Left hindlimb (tissue), 1 donor: Measurements from ENCODE around the gene BLMH.
A peak's percentile ranks its signal among the peaks of the same experiment; 100 is the strongest.

Experiments used
- DNase-seq: peaks from one replicate; pipeline ENCODE4 v3.0.0-alpha.2; 2018

Gene BLMH, protein sequence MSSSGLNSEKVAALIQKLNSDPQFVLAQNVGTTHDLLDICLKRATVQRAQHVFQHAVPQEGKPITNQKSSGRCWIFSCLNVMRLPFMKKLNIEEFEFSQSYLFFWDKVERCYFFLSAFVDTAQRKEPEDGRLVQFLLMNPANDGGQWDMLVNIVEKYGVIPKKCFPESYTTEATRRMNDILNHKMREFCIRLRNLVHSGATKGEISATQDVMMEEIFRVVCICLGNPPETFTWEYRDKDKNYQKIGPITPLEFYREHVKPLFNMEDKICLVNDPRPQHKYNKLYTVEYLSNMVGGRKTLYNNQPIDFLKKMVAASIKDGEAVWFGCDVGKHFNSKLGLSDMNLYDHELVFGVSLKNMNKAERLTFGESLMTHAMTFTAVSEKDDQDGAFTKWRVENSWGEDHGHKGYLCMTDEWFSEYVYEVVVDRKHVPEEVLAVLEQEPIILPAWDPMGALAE

DNA sequence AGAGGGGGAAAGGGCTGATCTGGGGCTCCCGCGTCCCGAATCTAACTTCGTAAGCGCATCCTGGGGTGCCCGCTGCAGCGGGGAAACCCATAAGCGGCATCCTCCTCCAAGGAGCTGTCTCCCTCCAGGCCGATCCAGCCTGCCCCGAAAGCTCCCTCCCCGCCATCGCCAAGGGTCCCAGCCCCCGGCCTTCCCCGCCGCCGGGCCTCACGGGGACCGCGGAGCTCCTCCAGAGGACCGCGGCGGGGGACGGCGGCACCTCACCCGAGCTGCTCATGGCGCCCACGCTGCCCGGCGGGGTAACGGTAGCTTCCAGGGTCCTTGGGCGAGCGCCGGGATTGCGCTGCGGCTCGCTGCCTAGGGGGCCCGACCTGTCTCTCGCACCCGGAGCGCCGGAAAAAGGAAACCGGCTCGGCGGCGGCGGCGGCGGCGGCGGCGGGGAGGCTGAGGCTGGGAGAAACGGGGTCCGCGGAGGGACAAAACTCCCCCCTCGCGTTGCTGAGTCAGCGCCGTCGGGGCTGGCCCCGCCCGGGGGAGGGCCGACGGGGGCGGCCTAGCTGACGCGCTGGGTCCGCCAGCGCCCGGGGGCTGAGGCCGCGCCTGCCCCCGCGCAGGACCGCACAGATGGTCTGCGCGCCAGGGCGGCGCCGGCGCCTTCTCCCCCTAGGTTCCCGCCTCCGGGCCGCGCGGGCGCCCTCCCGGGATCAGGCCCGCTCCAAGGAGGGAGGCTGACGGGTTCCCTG is at the start of gene BLMH:
TSS of gene BLMH (minus strand) at position 402 of the 743 bp plus-strand sequence. CDS start at position 277, 125 bp downstream.
- DNase-seq = peak; percentile 87

GRCh38 chr17:30340801-30341356 is 49.1 kb upstream of the BLMH start:
- DNase-seq = no peak

GRCh38 chr17:30339086-30339485 is 47.3 kb upstream of the BLMH start:
- DNase-seq = no peak

DNA sequence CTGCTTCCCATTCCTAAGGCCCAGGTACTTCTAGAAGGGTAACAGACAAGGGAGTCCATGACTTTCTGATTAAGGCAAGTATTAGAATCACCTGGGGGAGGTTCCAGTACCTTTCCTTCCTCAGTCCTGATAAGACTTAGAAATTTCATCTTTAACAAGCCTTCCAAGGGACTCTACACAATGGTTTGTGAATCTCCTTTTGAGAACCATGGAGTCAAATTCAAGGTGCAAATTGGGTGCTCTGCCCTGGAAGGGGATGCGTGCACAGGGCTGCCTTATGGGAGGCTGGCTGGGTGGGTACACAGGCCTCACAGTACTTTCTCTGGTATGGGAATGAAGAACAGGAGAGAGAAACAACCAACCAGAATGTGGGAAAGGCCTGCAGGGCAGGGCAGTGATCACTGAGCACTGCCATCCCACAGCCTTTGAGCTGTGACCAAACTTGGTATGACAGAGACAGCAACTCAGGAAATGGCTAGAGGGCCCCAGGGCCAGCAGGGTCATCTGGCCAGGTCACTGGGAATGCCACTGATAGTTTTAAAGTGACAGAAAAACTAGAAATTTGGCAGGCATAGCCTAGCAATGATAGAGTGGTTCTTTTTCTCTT is 45.8 kb upstream of the BLMH start:
- DNase-seq = no peak

DNA sequence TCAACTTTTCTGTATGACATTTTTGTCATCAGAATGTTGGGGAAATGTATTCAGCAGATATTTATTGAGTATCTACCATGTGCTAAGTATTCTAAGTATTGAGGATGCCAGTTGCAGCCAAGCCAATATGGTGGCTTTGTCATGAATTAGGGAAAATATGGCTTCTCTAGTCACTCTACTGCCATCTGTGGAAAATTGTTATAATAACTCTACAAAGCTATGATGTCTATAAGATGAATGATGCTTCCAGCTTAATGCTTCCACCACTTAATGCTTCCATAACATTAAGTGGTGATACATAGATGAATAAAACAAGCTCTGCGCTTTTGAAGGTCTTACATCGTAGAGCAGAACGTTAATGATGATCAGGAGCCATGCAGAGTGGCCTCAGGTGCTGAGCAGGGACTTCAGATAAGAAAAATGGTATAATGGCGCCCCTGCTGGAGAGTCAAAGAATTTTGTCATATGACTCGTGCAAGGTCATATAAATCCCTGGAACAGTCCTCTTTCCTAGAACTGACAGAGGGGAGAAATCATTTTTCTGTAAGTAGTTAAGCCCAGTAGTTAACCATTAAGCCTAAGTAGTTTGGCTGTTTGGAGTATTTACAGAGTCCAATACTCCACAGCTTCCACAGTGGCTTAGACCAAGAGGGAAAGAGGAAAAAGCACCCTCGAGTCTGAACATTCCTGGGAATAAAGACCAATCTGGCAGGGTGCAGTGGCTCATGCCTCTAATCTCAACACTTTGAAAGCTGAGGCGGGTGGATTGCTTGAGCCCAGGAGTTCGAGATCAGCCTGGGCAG is 44.8 kb upstream of the BLMH start:
- DNase-seq = no peak

GRCh38 chr17:30334421-30334820 is 42.7 kb upstream of the BLMH start:
- DNase-seq = no peak

GRCh38 chr17:30333503-30334360 is 42.0 kb upstream of the BLMH start, which contains the start of gene TMIGD1:
TMIGD1 (minus strand) TSS chr17:30334057; CDS start chr17:30332133, 1,924 bp downstream.
- DNase-seq = no peak

DNA sequence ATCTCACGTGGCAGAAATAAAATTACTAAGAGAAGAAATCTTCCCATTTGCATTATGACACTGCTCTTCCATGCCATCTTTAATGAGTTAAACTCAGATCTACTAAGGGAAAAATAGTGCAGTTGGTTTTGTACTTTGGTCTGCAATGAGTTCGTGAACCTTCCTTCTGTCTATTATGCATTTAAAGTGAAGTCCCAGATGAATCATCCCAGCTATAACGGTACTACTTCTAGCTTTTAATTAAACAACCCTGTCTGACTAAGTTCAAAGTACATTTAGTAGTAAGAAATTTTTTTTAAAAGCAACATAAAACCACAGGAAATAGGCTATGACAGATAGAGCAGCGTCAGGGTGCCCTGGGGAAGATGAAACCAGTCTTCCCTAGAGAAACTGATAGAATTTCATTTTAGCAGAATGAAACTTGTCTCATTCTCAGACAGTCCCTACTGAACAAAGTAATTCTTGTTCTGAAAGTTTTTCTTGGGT is 40.4 kb upstream of the BLMH start:
- DNase-seq = no peak

DNA sequence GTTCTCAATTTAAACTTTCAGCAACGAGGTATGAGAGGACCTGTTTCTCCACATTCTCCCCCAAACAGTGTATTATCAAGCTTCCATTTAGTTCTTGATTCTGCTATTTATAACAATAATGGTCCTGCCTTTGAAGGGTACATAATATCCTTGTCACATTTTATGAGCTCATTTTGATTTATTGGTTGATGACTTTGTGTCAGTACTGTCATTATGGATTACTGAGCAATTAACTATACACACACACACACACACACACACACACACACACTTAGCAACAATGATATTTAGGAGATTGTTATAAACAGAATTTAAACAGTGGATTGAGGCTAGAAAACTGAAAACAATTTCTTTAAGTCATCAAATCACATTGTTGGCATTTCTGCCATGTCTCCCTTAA is 35.1 kb upstream of the BLMH start:
- DNase-seq = no peak

DNA sequence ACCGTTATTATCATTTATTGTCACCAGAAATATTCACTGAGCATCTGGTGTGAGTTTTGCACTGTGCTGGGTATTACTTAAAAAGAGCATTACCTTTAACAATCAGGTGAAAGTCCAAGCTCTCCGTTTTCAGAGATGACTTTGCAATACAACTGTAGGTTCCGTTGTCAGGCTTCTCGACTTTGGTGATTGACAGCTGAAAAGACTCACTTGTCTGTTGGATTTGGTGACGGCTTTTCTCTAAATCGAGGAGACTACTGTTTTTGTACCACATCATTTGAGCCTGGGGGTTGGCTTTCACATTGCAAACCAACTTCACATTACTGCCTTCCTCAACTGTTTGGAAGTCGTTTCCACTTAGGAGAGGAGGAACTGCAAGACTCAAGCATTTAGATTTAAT is 33.0 kb upstream of the BLMH start:
- DNase-seq = no peak

- peak; percentile 29 for DNase-seq
Observed at GRCh38 chr17:30323895-30324319, 32.2 kb upstream of the BLMH start.

DNA sequence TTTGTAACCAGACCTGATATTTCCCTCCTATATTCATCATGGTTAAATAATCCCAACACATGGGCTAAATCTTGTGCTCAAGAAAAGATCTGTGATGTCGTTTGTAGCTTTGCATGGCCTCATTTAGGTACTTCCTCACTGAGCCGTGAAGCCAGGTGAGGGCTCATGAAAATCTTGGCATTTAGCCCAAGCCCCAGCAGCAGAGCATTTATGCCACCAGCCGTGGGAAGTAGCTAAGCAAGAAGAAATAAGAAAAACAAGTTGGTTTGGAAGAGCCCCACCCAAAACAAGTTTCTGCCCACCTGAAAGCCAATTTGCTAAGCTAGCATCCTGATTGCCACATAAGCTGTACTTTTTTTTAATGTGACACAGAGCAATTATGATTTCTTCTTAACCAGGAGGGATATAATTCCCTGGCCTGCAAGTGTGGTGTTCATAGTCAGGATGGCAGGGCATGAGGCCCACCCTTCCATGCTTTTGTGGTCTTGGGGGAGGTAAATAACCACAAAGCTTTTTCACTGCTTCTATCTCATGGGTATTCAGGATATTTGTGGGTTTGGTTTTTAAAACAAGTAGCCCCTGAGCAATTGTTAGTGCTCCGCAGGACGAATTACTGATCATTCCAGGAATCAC is 31.6 kb upstream of the BLMH start:
- DNase-seq = no peak

GRCh38 chr17:30321314-30321713 is 29.6 kb upstream of the BLMH start:
- no peak for DNase-seq

- no peak for DNase-seq
Observed at GRCh38 chr17:30318155-30318554, 26.4 kb upstream of the BLMH start.

GRCh38 chr17:30316736-30317135 is 25.0 kb upstream of the BLMH start:
- DNase-seq = no peak

DNA sequence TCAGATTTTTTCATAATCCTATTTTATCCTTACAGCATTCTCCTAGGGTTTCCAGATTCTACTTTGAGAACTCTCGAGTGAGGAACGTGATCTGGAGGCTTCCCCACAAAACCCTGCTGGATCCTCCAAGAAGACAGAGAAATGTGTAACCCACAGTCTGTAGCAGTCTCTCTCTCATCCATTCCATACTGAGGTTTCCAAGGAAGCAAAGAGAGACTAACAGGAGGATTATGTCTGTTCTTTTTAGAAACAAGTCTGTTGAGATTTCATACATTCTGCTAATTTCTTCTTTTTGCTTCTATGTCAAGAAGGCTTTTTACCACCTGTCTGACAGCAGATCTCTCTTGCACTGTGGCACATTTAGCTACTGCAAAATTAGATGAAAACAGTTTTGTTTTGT is 23.4 kb upstream of the BLMH start:
- no peak for DNase-seq

GRCh38 chr17:30314474-30314873 is 22.7 kb upstream of the BLMH start:
- DNase-seq = no peak

GRCh38 chr17:30312226-30312625 is 20.5 kb upstream of the BLMH start:
- no peak for DNase-seq

DNA sequence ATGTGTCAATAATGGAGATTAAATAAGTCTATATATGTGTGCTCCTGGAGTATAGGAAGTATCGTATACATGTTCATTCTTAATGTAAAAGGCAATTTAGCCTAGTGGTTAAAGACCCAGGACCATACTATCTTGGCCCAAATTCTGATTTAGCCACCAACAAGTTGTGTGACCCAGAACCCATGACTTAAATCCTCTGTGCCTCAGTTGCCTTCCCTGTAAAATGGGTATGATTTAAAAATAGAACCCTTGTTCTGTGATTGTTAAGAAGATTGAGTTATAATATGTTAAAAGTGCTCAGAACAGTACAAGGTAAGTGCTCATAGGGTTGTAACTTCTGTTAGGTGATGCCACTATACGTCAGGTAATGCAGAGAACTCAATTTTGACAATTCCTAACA is 18.8 kb upstream of the BLMH start:
- DNase-seq = no peak

DNA sequence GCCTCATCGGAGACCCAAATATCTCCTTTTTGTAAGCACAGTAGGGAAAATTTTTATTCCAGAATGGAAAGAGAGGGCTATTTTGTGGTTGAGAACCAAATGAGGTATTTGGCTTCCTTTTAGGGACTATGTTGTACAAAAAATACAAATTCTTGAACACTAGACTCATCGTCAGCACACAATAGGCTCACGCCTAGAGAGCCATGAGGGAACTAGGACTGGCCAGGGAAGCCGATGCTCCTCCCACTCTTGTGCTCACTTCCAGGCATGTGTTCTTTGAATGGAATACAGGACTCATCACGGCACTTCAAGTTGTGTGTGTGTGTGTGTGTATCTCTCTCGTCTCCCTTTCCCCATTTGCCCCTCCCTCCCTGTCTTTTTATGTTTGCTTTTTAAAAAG is 17.8 kb upstream of the BLMH start:
- DNase-seq = no peak

DNA sequence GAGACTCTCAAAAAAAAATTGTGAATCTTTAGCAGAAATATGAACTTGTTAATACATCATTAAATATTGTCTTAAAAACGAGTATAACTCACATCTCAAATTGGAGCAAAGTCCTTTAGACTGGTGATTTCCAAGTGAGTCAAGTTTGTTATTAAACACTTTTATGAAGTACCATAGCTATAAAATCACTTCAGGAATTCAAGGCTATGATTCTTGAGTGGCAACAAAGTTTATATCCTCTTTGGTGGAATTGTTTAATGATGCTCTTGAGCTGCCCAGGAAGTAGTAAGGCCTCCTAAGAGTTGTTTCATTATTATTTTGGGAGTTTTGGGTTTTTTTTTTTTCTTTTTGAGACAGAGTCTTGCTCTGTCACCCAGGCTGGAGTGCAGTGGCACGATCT is 16.7 kb upstream of the BLMH start:
- DNase-seq = no peak
